GM18517 (cell line): ENCODE data around the gene ADAMTSL3.
"Not testable (repeated sequence)": the region's sequence is repeated elsewhere in the genome, so short reads cannot be mapped to it uniquely, and the experiment has no call there.

Experiments
- ATAC-seq: cut with Tn5 transposase; IDR thresholded peaks from one replicate; pipeline ENCODE4 v1.9.1; 2021; ENCODE audit warnings: mild to moderate bottlenecking, moderate library complexity; ENCODE audit not compliant: unreplicated experiment

Gene ADAMTSL3

GRCh38 chr15:83700082-83700481 lies 46.2 kb downstream of the ADAMTSL3 start:
- no peak for ATAC-seq

GRCh38 chr15:83702314-83702713 lies 48.4 kb downstream of the ADAMTSL3 start:
- not testable (repeated sequence) for ATAC-seq

GRCh38 chr15:83708328-83708727 lies 54.4 kb downstream of the ADAMTSL3 start:
- no peak for ATAC-seq

- no peak for ATAC-seq
Observed at GRCh38 chr15:83709241-83709640, 55.3 kb downstream of the ADAMTSL3 start.

- no peak for ATAC-seq
Observed at GRCh38 chr15:83709811-83710210, 55.9 kb downstream of the ADAMTSL3 start.

GRCh38 chr15:83710452-83710851 lies 56.5 kb downstream of the ADAMTSL3 start:
- ATAC-seq, result no peak

- ATAC-seq, result no peak
Observed at GRCh38 chr15:83711236-83711635, 57.3 kb downstream of the ADAMTSL3 start.

- ATAC-seq, result no peak
Observed at GRCh38 chr15:83713242-83713641, 59.3 kb downstream of the ADAMTSL3 start.

GRCh38 chr15:83714939-83715628 lies 61.2 kb downstream of the ADAMTSL3 start:
- no peak for ATAC-seq

GRCh38 chr15:83716605-83717004 lies 62.7 kb downstream of the ADAMTSL3 start:
- no peak for ATAC-seq

GRCh38 chr15:83717010-83717409 lies 63.1 kb downstream of the ADAMTSL3 start:
- no peak for ATAC-seq

- no peak for ATAC-seq
Observed at GRCh38 chr15:83720468-83720867, 66.5 kb downstream of the ADAMTSL3 start.

- ATAC-seq, result no peak
Observed at GRCh38 chr15:83721031-83721430, 67.1 kb downstream of the ADAMTSL3 start.

- no peak for ATAC-seq
Observed at GRCh38 chr15:83721981-83722380, 68.1 kb downstream of the ADAMTSL3 start.

- ATAC-seq, result no peak
Observed at GRCh38 chr15:83723216-83723615, 69.3 kb downstream of the ADAMTSL3 start.

GRCh38 chr15:83732196-83732595 lies 78.3 kb downstream of the ADAMTSL3 start:
- no peak for ATAC-seq

GRCh38 chr15:83732770-83733169 lies 78.8 kb downstream of the ADAMTSL3 start:
- ATAC-seq, result no peak

GRCh38 chr15:83733206-83733605 lies 79.3 kb downstream of the ADAMTSL3 start:
- no peak for ATAC-seq

GRCh38 chr15:83733691-83734090 lies 79.8 kb downstream of the ADAMTSL3 start:
- ATAC-seq, result no peak

- no peak for ATAC-seq
Observed at GRCh38 chr15:83734487-83734886, 80.6 kb downstream of the ADAMTSL3 start.

GRCh38 chr15:83739629-83740028 lies 85.7 kb downstream of the ADAMTSL3 start:
- no peak for ATAC-seq

GRCh38 chr15:83745771-83746170 lies 91.8 kb downstream of the ADAMTSL3 start:
- no peak for ATAC-seq

GRCh38 chr15:83746231-83746630 lies 92.3 kb downstream of the ADAMTSL3 start:
- ATAC-seq, result no peak
